Thyroid gland (tissue), 4 donors: ENCODE results near the gene GOLGA2.

Experiments used
- POLR2A ChIP-seq, 2 donors: fragments of 450-650 bp; IDR thresholded peaks; one replicate each; pipeline ENCODE4 v1.6.1; 2017; ENCODE audit warnings: antibody characterized with exemption in 2 of 2, mild to moderate bottlenecking in 2 of 2, moderate library complexity in 1 of 2
- TF ChIP-seq, protein P1 (sequence below), 6 experiments: fragments of 200-600 bp in 3 of 6; fragments of 450-650 bp in 3 of 6; sonication (generic) in 3 of 6; IDR thresholded peaks; one replicate each; pipeline ENCODE4 v1.5.1; 2016 to 2019; ENCODE audit warnings: antibody characterized with exemption in 6 of 6, mild to moderate bottlenecking in 2 of 6, inconsistent platforms in 1 of 6, moderate library complexity in 1 of 6

DNA sequence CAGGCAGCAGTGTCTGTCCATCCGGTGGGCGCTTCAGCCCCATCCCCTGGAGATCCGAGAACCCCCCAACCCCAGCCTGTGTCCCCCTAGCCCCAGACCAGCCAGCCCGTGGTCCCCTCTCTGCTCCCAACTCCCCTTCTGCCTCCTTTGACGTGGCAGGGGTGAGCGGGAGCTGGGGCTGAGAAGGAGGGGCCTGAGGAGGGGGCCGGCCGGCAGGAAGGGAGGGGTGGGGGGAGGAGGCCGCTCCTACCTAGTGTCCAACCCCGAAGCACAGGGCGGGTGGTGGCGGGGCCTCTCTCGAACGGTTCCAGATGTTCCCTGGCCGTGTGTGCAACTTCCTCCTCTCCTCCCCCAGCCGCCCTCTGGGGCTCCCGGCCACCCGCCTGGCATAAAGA, 31.0 kb downstream of the GOLGA2 start:
- no peak for TF ChIP-seq POLR2A (IDR thresholded peaks at IDR 0.05)
- TF ChIP-seq, protein P1, sequence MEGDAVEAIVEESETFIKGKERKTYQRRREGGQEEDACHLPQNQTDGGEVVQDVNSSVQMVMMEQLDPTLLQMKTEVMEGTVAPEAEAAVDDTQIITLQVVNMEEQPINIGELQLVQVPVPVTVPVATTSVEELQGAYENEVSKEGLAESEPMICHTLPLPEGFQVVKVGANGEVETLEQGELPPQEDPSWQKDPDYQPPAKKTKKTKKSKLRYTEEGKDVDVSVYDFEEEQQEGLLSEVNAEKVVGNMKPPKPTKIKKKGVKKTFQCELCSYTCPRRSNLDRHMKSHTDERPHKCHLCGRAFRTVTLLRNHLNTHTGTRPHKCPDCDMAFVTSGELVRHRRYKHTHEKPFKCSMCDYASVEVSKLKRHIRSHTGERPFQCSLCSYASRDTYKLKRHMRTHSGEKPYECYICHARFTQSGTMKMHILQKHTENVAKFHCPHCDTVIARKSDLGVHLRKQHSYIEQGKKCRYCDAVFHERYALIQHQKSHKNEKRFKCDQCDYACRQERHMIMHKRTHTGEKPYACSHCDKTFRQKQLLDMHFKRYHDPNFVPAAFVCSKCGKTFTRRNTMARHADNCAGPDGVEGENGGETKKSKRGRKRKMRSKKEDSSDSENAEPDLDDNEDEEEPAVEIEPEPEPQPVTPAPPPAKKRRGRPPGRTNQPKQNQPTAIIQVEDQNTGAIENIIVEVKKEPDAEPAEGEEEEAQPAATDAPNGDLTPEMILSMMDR (IDR thresholded peaks at IDR 0.05), result no peak
